Keratinocyte (primary cell): ENCODE data around the gene CUX1.

Experiments
- EZH2 ChIP-seq: IDR thresholded peaks from one replicate; pipeline ENCODE4 v1.6.1; 2012; ENCODE audit warnings: inconsistent platforms, mild to moderate bottlenecking, low read length, moderate library complexity
- TF ChIP-seq, protein P1 (sequence below), 3 experiments: IDR thresholded peaks in 1 of 3; conservative IDR thresholded peaks in 1 of 3; optimal IDR thresholded peaks in 1 of 3; 2 replicates in 2 of 3; 3 replicates in 1 of 3; pipeline versions ENCODE3 to v1.5.1; 2011; ENCODE audit warnings: low read length in 3 of 3, mild to moderate bottlenecking in 3 of 3, moderate library complexity in 2 of 3, control low read depth in 1 of 3, inconsistent platforms in 1 of 3; ENCODE audit not compliant: insufficient read depth in 2 of 3; ENCODE audit errors: extremely low read depth in 1 of 3

- TF ChIP-seq, protein P1, sequence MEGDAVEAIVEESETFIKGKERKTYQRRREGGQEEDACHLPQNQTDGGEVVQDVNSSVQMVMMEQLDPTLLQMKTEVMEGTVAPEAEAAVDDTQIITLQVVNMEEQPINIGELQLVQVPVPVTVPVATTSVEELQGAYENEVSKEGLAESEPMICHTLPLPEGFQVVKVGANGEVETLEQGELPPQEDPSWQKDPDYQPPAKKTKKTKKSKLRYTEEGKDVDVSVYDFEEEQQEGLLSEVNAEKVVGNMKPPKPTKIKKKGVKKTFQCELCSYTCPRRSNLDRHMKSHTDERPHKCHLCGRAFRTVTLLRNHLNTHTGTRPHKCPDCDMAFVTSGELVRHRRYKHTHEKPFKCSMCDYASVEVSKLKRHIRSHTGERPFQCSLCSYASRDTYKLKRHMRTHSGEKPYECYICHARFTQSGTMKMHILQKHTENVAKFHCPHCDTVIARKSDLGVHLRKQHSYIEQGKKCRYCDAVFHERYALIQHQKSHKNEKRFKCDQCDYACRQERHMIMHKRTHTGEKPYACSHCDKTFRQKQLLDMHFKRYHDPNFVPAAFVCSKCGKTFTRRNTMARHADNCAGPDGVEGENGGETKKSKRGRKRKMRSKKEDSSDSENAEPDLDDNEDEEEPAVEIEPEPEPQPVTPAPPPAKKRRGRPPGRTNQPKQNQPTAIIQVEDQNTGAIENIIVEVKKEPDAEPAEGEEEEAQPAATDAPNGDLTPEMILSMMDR (optimal IDR thresholded peaks at IDR 0.05 in 1 of 3, IDR thresholded peaks at IDR 0.05 in 1 of 3, conservative IDR thresholded peaks at IDR 0.05 in 1 of 3; ENCODE audit: extremely low read depth in 1 of 3, insufficient read depth in 2 of 3, low read length in 3 of 3) = no peak
- TF ChIP-seq EZH2 = no peak
These were observed 289.2 kb downstream of the CUX1 start for GRCh38 chr7:102106625-102107024.
